SK-N-SH treated with all-trans-retinoic acid at 6 μM for 48 hours (cell line): ENCODE measurements around the gene OGDHL.

Source experiments
- ATAC-seq: fragments of 200-7000 bp; cut with Tn5 transposase; 3 replicates; pipeline ENCODE4 v1.9.1; 2020; ENCODE audit warnings: mild to moderate bottlenecking, moderate library complexity
- ARNTL ChIP-seq: fragments of 450-650 bp; formaldehyde crosslinking; IDR thresholded peaks from 2 replicates; pipeline ENCODE4 v1.5.0; 2020; ENCODE audit warnings: low read depth, mild to moderate bottlenecking, moderate library complexity, borderline replicate concordance
- CSDC2 ChIP-seq: fragments of 250-450 bp; sonication (Bioruptor Pico); IDR thresholded peaks from 2 replicates; pipeline ENCODE4 v1.5.0; 2020; ENCODE audit warnings: mild to moderate bottlenecking, moderate library complexity
- ESRRG ChIP-seq: fragments of 250-450 bp; sonication (Bioruptor Pico); IDR thresholded peaks from 2 replicates; pipeline ENCODE4 v1.6.1; 2021; ENCODE audit warnings: mild to moderate bottlenecking
- GLIS3 ChIP-seq: fragments of 250-450 bp; sonication (Bioruptor Pico); IDR thresholded peaks from 2 replicates; pipeline ENCODE4 v1.5.0; 2020; ENCODE audit warnings: mild to moderate bottlenecking, moderate library complexity
- ISL1 ChIP-seq: fragments of 250-450 bp; sonication (Bioruptor Pico); IDR thresholded peaks from 2 replicates; pipeline ENCODE4 v2.1.2; 2022; ENCODE audit warnings: mild to moderate bottlenecking, moderate library complexity
- OSR1 ChIP-seq: fragments of 250-450 bp; sonication (Bioruptor Pico); IDR thresholded peaks from 2 replicates; pipeline ENCODE4 v1.8.0; 2022; ENCODE audit warnings: moderate library complexity, mild to moderate bottlenecking, inconsistent platforms
- PPARA ChIP-seq: fragments of 250-450 bp; sonication (Bioruptor Pico); IDR thresholded peaks from 2 replicates; pipeline ENCODE4 v1.5.0; 2020; ENCODE audit warnings: mild to moderate bottlenecking, borderline replicate concordance
- RARB ChIP-seq: fragments of 250-450 bp; sonication (Bioruptor Pico); IDR thresholded peaks from 2 replicates; pipeline ENCODE4 v1.8.0; 2021; ENCODE audit warnings: mild to moderate bottlenecking, moderate library complexity
- SNAI2 ChIP-seq: fragments of 250-450 bp; sonication (Bioruptor Pico); IDR thresholded peaks from 2 replicates; pipeline ENCODE4 v1.5.0; 2020; ENCODE audit warnings: mild to moderate bottlenecking, moderate library complexity
- TCF4 ChIP-seq: fragments of 250-450 bp; sonication (Bioruptor Pico); IDR thresholded peaks from 2 replicates; pipeline ENCODE4 v1.8.0; 2021; ENCODE audit warnings: mild to moderate bottlenecking, moderate library complexity, borderline replicate concordance
- TOX ChIP-seq: fragments of 250-450 bp; sonication (Bioruptor Pico); IDR thresholded peaks from 2 replicates; pipeline ENCODE4 v1.8.0; 2021; ENCODE audit warnings: mild to moderate bottlenecking, moderate library complexity, borderline replicate concordance
- ZC3H10 ChIP-seq: fragments of 250-450 bp; sonication (Bioruptor Pico); IDR thresholded peaks from 2 replicates; pipeline ENCODE4 v1.5.1; 2021; ENCODE audit warnings: mild to moderate bottlenecking, moderate library complexity
- ZFP3 ChIP-seq: fragments of 250-450 bp; sonication (Bioruptor Pico); IDR thresholded peaks from 2 replicates; pipeline ENCODE4 v1.5.0; 2020; ENCODE audit warnings: mild to moderate bottlenecking, moderate library complexity
- ZFP30 ChIP-seq: fragments of 450-650 bp; formaldehyde crosslinking; IDR thresholded peaks from 2 replicates; pipeline ENCODE4 v1.5.0; 2022; ENCODE audit warnings: mild to moderate bottlenecking, moderate library complexity
- ZNF565 ChIP-seq: fragments of 450-650 bp; formaldehyde crosslinking; conservative IDR thresholded peaks from 2 replicates; pipeline ENCODE4 v1.5.0; 2020; ENCODE audit warnings: low read depth, mild to moderate bottlenecking, moderate library complexity
- ZNF70 ChIP-seq: fragments of 450-650 bp; formaldehyde crosslinking; IDR thresholded peaks from 2 replicates; pipeline ENCODE4 v1.5.0; 2020; ENCODE audit warnings: mild to moderate bottlenecking, moderate library complexity
- ZNF8 ChIP-seq: fragments of 450-650 bp; formaldehyde crosslinking; IDR thresholded peaks from 2 replicates; pipeline ENCODE4 v1.5.0; 2020; ENCODE audit warnings: mild to moderate bottlenecking, moderate library complexity
- TF ChIP-seq, protein P1 (sequence below): fragments of 250-450 bp; sonication (Bioruptor Pico); IDR thresholded peaks from 2 replicates; pipeline ENCODE4 v1.5.0; 2020; ENCODE audit warnings: mild to moderate bottlenecking, moderate library complexity
- TF ChIP-seq, protein P2 (sequence below): fragments of 250-450 bp; sonication (Bioruptor Pico); IDR thresholded peaks from 2 replicates; pipeline ENCODE4 v1.5.1; 2020; ENCODE audit warnings: low read depth, mild to moderate bottlenecking, moderate library complexity
- TF ChIP-seq, protein P3 (sequence below): fragments of 250-450 bp; sonication (Bioruptor Pico); IDR thresholded peaks from 2 replicates; pipeline ENCODE4 v1.8.0; 2020; ENCODE audit warnings: mild to moderate bottlenecking, moderate library complexity, borderline replicate concordance
- TF ChIP-seq, protein P4 (sequence below): fragments of 250-450 bp; sonication (Bioruptor Pico); IDR thresholded peaks from 2 replicates; pipeline ENCODE4 v1.8.0; 2021; ENCODE audit warnings: low read depth, mild to moderate bottlenecking, moderate library complexity, borderline replicate concordance
- TF ChIP-seq, protein P5 (sequence below): fragments of 250-450 bp; sonication (Bioruptor Pico); IDR thresholded peaks from 2 replicates; pipeline ENCODE4 v1.5.1; 2021; ENCODE audit warnings: mild to moderate bottlenecking, moderate library complexity

OGDHL gene

DNA sequence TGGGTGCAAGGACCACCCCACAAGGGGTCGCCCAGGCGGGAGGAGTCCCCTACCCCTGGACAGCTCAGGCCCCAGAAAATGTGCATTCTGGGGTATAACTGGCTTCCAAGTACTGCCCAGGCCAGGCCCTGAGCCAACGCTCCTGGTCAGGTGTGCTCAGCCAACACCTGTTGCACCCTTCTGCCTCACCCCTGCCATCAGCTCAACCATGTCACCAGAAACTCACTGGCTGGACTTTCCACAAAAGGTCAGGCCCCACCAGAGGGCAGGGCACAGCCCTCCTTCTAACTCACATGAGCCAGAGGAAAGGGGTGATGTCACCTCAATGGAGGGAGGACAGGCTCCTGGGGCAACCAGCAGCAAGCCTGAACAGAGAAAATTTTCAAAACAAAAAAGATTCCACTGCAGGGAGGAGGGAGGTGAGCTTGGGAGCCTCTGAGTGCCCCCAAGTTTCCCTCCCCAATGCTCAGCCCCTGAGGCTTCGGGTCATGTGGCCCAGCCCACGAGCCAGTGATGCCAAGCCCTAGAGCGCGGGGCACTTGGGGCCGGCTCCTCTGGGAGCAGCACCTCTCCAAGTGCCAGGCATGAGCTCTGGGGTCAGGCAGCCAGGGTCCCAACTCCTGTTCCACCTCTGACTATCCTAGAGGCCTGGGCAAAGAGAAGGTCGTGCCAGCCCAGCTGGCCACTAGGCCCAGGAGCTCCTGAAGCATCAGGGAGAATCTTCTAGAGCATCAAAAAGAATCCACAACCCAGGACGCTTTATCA, 2.2 kb downstream of the OGDHL start:
- TF ChIP-seq, protein P1, sequence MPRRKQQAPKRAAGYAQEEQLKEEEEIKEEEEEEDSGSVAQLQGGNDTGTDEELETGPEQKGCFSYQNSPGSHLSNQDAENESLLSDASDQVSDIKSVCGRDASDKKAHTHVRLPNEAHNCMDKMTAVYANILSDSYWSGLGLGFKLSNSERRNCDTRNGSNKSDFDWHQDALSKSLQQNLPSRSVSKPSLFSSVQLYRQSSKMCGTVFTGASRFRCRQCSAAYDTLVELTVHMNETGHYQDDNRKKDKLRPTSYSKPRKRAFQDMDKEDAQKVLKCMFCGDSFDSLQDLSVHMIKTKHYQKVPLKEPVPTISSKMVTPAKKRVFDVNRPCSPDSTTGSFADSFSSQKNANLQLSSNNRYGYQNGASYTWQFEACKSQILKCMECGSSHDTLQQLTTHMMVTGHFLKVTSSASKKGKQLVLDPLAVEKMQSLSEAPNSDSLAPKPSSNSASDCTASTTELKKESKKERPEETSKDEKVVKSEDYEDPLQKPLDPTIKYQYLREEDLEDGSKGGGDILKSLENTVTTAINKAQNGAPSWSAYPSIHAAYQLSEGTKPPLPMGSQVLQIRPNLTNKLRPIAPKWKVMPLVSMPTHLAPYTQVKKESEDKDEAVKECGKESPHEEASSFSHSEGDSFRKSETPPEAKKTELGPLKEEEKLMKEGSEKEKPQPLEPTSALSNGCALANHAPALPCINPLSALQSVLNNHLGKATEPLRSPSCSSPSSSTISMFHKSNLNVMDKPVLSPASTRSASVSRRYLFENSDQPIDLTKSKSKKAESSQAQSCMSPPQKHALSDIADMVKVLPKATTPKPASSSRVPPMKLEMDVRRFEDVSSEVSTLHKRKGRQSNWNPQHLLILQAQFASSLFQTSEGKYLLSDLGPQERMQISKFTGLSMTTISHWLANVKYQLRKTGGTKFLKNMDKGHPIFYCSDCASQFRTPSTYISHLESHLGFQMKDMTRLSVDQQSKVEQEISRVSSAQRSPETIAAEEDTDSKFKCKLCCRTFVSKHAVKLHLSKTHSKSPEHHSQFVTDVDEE, result no peak
- TF ChIP-seq RARB (CRISPR knock-in tag) (no peak), GLIS3 (no peak), ISL1 (CRISPR knock-in tag) (no peak), OSR1 (CRISPR knock-in tag) (no peak), ZFP3 (no peak), SNAI2 (no peak), ZNF8 (no peak)
- TF ChIP-seq, protein P2, sequence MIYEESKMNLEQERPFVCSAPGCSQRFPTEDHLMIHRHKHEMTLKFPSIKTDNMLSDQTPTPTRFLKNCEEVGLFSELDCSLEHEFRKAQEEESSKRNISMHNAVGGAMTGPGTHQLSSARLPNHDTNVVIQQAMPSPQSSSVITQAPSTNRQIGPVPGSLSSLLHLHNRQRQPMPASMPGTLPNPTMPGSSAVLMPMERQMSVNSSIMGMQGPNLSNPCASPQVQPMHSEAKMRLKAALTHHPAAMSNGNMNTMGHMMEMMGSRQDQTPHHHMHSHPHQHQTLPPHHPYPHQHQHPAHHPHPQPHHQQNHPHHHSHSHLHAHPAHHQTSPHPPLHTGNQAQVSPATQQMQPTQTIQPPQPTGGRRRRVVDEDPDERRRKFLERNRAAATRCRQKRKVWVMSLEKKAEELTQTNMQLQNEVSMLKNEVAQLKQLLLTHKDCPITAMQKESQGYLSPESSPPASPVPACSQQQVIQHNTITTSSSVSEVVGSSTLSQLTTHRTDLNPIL, result no peak
- no peak for ATAC-seq

DNA sequence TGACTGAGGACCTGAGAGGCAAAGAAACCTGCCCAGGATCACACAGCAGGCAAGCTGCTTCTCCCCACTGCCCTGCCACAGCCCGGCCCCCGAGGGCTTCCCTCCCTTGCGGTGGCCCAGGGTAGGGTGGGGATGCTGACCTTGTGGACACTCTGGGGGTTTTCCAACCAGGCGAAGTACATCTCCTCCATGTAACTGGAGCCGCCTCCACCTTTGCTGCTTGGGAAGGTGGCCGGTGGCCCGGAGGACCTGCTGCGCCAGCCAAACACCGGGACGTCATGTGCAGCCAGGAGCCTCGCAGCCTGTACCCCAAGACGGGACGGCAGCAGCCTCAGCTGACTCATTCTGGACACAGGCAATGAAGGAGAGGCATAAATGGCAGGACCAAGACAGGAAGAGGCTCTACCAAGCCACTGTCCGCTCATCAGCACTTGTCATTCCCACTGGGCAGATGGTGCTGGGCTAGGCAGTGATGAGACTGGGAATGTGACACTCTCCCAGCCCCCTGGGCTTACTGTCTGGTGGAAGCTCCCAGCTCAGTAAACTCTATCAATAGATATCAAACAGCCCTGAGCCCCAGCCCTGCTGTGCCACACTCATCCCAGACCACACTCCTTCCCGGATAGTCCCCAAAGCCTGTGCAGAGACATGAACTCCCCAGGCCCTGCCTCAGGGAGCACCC, 3.7 kb downstream of the OGDHL start:
- no peak for TF ChIP-seq ZNF8
- no peak for TF ChIP-seq TOX (CRISPR knock-in tag)
- no peak for TF ChIP-seq PPARA (CRISPR knock-in tag)
- no peak for TF ChIP-seq SNAI2
- TF ChIP-seq ZC3H10 (CRISPR knock-in tag), result no peak
- TF ChIP-seq GLIS3, result no peak
- TF ChIP-seq, protein P1, result no peak
- TF ChIP-seq, protein P3, sequence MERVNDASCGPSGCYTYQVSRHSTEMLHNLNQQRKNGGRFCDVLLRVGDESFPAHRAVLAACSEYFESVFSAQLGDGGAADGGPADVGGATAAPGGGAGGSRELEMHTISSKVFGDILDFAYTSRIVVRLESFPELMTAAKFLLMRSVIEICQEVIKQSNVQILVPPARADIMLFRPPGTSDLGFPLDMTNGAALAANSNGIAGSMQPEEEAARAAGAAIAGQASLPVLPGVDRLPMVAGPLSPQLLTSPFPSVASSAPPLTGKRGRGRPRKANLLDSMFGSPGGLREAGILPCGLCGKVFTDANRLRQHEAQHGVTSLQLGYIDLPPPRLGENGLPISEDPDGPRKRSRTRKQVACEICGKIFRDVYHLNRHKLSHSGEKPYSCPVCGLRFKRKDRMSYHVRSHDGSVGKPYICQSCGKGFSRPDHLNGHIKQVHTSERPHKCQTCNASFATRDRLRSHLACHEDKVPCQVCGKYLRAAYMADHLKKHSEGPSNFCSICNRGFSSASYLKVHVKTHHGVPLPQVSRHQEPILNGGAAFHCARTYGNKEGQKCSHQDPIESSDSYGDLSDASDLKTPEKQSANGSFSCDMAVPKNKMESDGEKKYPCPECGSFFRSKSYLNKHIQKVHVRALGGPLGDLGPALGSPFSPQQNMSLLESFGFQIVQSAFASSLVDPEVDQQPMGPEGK, result no peak
- no peak for TF ChIP-seq ZNF70 (CRISPR knock-in tag)
- TF ChIP-seq RARB (CRISPR knock-in tag), result no peak
- TF ChIP-seq ZFP3, result no peak
- no peak for TF ChIP-seq ISL1 (CRISPR knock-in tag)
- TF ChIP-seq ZNF565 (CRISPR knock-in tag), result no peak
- ATAC-seq, result no peak

DNA sequence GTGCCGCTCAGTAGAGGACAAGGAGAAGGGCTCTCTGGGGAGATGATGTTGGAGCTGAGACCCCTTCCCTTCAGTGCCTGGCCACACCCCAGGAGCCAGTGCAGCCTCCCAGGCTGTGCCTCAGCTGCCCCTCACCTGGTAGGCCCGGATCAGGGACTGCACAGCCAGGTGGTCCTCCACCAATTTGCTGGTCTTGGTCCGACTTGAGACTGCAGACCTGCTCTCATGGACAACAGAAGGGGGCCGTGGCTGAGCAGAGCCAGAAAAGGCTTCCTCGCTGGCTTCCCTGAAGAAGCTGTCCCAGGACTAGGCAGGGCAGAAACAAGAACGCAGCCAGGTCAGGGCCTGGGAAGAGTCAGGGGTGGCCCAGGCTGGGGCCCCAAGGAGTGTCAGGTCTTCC, 5.5 kb downstream of the OGDHL start:
- ATAC-seq, result no peak
- TF ChIP-seq ZNF565 (CRISPR knock-in tag) (no peak), TOX (CRISPR knock-in tag) (no peak), CSDC2 (CRISPR knock-in tag) (no peak), ARNTL (CRISPR knock-in tag) (no peak), GLIS3 (no peak), RARB (CRISPR knock-in tag) (no peak), SNAI2 (no peak), PPARA (CRISPR knock-in tag) (no peak), ZNF70 (CRISPR knock-in tag) (no peak), ZFP30 (no peak), TCF4 (CRISPR knock-in tag) (no peak), ESRRG (CRISPR knock-in tag) (no peak)
- TF ChIP-seq, protein P4, sequence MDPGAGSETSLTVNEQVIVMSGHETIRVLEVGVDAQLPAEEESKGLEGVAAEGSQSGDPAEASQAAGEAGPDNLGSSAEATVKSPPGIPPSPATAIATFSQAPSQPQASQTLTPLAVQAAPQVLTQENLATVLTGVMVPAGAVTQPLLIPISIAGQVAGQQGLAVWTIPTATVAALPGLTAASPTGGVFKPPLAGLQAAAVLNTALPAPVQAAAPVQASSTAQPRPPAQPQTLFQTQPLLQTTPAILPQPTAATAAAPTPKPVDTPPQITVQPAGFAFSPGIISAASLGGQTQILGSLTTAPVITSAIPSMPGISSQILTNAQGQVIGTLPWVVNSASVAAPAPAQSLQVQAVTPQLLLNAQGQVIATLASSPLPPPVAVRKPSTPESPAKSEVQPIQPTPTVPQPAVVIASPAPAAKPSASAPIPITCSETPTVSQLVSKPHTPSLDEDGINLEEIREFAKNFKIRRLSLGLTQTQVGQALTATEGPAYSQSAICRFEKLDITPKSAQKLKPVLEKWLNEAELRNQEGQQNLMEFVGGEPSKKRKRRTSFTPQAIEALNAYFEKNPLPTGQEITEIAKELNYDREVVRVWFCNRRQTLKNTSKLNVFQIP (CRISPR knock-in tag), result no peak
- TF ChIP-seq, protein P5, sequence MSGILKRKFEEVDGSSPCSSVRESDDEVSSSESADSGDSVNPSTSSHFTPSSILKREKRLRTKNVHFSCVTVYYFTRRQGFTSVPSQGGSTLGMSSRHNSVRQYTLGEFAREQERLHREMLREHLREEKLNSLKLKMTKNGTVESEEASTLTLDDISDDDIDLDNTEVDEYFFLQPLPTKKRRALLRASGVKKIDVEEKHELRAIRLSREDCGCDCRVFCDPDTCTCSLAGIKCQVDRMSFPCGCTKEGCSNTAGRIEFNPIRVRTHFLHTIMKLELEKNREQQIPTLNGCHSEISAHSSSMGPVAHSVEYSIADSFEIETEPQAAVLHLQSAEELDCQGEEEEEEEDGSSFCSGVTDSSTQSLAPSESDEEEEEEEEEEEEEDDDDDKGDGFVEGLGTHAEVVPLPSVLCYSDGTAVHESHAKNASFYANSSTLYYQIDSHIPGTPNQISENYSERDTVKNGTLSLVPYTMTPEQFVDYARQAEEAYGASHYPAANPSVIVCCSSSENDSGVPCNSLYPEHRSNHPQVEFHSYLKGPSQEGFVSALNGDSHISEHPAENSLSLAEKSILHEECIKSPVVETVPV (CRISPR knock-in tag), result no peak
- TF ChIP-seq, all 23 proteins: peak for 0
